Activated CD8-positive, alpha-beta T cell treated with anti-CD3 and anti-CD28 coated beads for 36 hours (primary cell): ENCODE data around the gene QRICH1. TPM values are rescaled to one million over a fixed set of nuclear protein-coding genes. Genes with fewer than 3 reads are reported as not detected.

Experiments
- ATAC-seq: fragments of 200-7000 bp; cut with Tn5 transposase; one replicate; pipeline ENCODE4 v1.10.0; 2021; ENCODE audit warnings: mild to moderate bottlenecking, moderate library complexity
- CTCF ChIA-PET: fragments of 350-600 bp; sonication (Branson Sonifier 250); formaldehyde crosslinking; loops from one replicate; lab custom pipeline; 2021; ENCODE audit warnings: antibody characterized with exemption; lab: Charles Lee
- POLR2A ChIA-PET: fragments of 350-600 bp; sonication (Branson Sonifier 250); formaldehyde crosslinking; loops from one replicate; lab custom pipeline; 2021; ENCODE audit warnings: antibody characterized with exemption; lab: Charles Lee
- DNase-seq: peaks from one replicate; pipeline ENCODE4 v3.0.0-alpha.2; 2020
- H3K27ac Mint-ChIP-seq: one replicate; pipeline ENCODE4 v1.8.0; 2021; ENCODE audit warnings: mild to moderate bottlenecking, mixed read lengths
- H3K27me3 Mint-ChIP-seq: one replicate; pipeline ENCODE4 v1.8.0; 2021; ENCODE audit warnings: mixed read lengths
- H3K36me3 Mint-ChIP-seq: one replicate; pipeline ENCODE4 v1.8.0; 2021; ENCODE audit warnings: low read depth, mixed read lengths
- H3K4me1 Mint-ChIP-seq: one replicate; pipeline ENCODE4 v1.8.0; 2021; ENCODE audit warnings: low read depth, mixed read lengths
- H3K4me3 Mint-ChIP-seq: one replicate; pipeline ENCODE4 v1.8.0; 2021; ENCODE audit warnings: mild to moderate bottlenecking, moderate library complexity, mixed read lengths
- H3K9me3 Mint-ChIP-seq: one replicate; pipeline ENCODE4 v1.8.0; 2021; ENCODE audit warnings: mixed read lengths
- intact Hi-C: fragments of 100-400 bp; cut with micrococcal nuclease; formaldehyde crosslinking; loops from one replicate; pipeline ENCODE4 v1.10.0; 2022
- total RNA-seq, 2 experiments: library from RNA; stranded (reverse); gene quantifications; one replicate each; pipeline ENCODE4 v1.2.3, GENCODE V29; 2021
- TF ChIP-seq, protein P1 (sequence below): fragments of 200-600 bp; IDR thresholded peaks from one replicate; pipeline ENCODE4 v1.8.0; 2022; ENCODE audit warnings: antibody characterized with exemption, mild to moderate bottlenecking

The QRICH1 gene
- total RNA-seq, 2 experiments from 2014 or later, result 107 to 112 TPM

GRCh38 chr3:49004352-49005302 lies 89.2 kb downstream of the QRICH1 start:
- Mint-ChIP-seq H3K4me3 (no peak overlapping the region), H3K27ac (no peak overlapping the region), H3K27me3 (no peaks in the 10 kb centered on the region), H3K4me1 (peaks cover 14% of the 10 kb centered on the region), H3K36me3 (peaks cover 10% of the 10 kb centered on the region), H3K9me3 (no peaks in the 10 kb centered on the region)
- ChIA-PET CTCF (interaction anchor here (1.7 kb wide), 1 partner anchor 17 kb away, joined by 7 read pairs; no protein-coding TSS in a partner anchor), POLR2A (interaction anchor here (1.2 to 7.1 kb wide), 4 partner anchors 8 to 24 kb away, joined by 3 to 200 read pairs (median 18); partner anchors contain the start of genes DALRD3, IMPDH2, NDUFAF3 and P4HTM)
- intact Hi-C loops, result no loop called here
- DNase-seq (no peak), ATAC-seq (no peak)
- TF ChIP-seq, protein P1, sequence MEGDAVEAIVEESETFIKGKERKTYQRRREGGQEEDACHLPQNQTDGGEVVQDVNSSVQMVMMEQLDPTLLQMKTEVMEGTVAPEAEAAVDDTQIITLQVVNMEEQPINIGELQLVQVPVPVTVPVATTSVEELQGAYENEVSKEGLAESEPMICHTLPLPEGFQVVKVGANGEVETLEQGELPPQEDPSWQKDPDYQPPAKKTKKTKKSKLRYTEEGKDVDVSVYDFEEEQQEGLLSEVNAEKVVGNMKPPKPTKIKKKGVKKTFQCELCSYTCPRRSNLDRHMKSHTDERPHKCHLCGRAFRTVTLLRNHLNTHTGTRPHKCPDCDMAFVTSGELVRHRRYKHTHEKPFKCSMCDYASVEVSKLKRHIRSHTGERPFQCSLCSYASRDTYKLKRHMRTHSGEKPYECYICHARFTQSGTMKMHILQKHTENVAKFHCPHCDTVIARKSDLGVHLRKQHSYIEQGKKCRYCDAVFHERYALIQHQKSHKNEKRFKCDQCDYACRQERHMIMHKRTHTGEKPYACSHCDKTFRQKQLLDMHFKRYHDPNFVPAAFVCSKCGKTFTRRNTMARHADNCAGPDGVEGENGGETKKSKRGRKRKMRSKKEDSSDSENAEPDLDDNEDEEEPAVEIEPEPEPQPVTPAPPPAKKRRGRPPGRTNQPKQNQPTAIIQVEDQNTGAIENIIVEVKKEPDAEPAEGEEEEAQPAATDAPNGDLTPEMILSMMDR, result no peak

- Mint-ChIP-seq H3K4me3 (no peak overlapping the region), H3K4me1 (no peaks in the 10 kb centered on the region), H3K36me3 (no peaks in the 10 kb centered on the region), H3K9me3 (no peaks in the 10 kb centered on the region), H3K27me3 (no peaks in the 10 kb centered on the region), H3K27ac (no peak overlapping the region)
- TF ChIP-seq, protein P1, result no peak
- POLR2A ChIA-PET, result interaction anchor here (0.6 to 1.4 kb wide), 4 partner anchors 9 to 272 kb away, joined by 3 to 6 read pairs (median 5); no protein-coding TSS in a partner anchor
- ATAC-seq (no peak), DNase-seq (no peak)
- CTCF ChIA-PET, result interaction anchor here (1.2 to 2.1 kb wide), 3 partner anchors 13 to 16 kb away, joined by 3 to 9 read pairs (median 4); no protein-coding TSS in a partner anchor
- intact Hi-C loops, result no loop called here
Measured at GRCh38 chr3:49001155-49001554, 92.7 kb downstream of the QRICH1 start.

DNA sequence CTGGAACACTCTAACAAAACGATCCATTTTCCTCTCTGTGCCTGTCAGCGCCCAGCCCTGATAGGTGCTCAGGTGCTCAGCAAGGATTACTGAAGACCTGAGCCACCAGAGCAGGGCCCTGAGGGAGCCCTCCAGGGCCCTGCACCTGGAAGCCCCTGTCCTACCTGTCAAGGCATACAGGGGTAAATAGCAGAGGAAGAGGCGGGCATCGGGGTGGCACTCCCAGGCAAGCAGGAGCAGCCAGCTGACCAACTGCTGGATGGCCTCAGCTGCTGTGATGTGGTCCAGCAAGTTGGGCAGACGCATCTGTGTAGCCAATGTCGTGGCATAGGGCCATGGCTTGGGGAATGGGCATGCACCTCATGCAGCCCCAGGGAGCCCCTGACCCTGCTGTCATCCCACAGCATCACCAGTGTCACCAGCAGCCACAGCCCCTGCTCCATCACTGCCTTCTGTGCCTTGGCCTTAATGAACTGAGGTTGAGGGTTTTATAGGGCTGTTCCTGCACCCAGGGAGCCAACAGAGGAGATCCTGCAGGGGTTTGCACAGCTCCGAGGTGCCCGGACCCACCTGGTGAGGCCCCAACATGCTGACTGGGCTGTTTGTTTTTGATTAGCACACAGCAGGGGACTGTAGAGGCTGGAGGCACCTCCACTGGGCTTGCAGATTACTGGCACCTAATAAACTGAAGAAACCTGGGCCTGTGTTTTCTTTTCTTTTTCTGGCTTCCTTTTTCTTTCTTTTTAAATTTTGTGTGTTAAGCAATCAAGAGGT lies 94.6 kb downstream of the QRICH1 start:
- H3K27ac Mint-ChIP-seq, result no peak overlapping the region
- CTCF ChIA-PET, result no interaction called here
- TF ChIP-seq, protein P1, result no peak

GRCh38 chr3:48997714-48998637 lies 95.9 kb downstream of the QRICH1 start:
- TF ChIP-seq, protein P1, result no peak
- CTCF ChIA-PET, result interaction anchor here (1.3 to 2.2 kb wide), 2 partner anchors 9 to 10 kb away, joined by 5 to 10 read pairs; partner anchors contain the start of gene WDR6
- Mint-ChIP-seq H3K9me3 (no peaks in the 10 kb centered on the region), H3K27me3 (no peaks in the 10 kb centered on the region), H3K36me3 (peaks cover 4% of the 10 kb centered on the region), H3K27ac (no peak overlapping the region), H3K4me1 (peaks cover 15% of the 10 kb centered on the region), H3K4me3 (no peak overlapping the region)
- ATAC-seq, result no peak
- no peak for DNase-seq
- POLR2A ChIA-PET, result interaction anchor here (1.1 to 3.0 kb wide), 3 partner anchors 9 to 20 kb away, joined by 3 to 13 read pairs (median 6); partner anchors contain the start of gene WDR6
- intact Hi-C loops, result no loop called here

More for the DNA sequence above, 94.6 kb downstream of the QRICH1 start:
- H3K27me3 Mint-ChIP-seq, result no peaks in the 10 kb centered on the region
- H3K36me3 Mint-ChIP-seq, result peaks cover 1% of the 10 kb centered on the region
- DNase-seq (no peak), ATAC-seq (no peak)
- POLR2A ChIA-PET, result no interaction called here
- peaks cover 7% of the 10 kb centered on the region for H3K4me1 Mint-ChIP-seq
- no peak overlapping the region for H3K4me3 Mint-ChIP-seq
- no peaks in the 10 kb centered on the region for H3K9me3 Mint-ChIP-seq
- intact Hi-C loops, result no loop called here
